NT2/D1 (cell line): ENCODE measurements around the gene ATP11B.
"Not testable (repeated sequence)": the region's sequence is repeated elsewhere in the genome, so short reads cannot be mapped to it uniquely, and the experiment has no call there.

ENCODE experiments used
- DNase-seq: peaks from one replicate; pipeline ENCODE4 v3.0.0-alpha.2; 2011; ENCODE audit warnings: low read depth, low spot score
- H3K27me3 ChIP-seq: 2 replicates; pipeline ENCODE4 v1.6.0; 2011; ENCODE audit warnings: mild to moderate bottlenecking; ENCODE audit not compliant: insufficient read length, insufficient read depth
- H3K36me3 ChIP-seq: 2 replicates; pipeline ENCODE4 v1.6.1; 2011; ENCODE audit warnings: mild to moderate bottlenecking, low read length, mixed read lengths; ENCODE audit not compliant: insufficient read depth, insufficient read length
- H3K4me1 ChIP-seq: 2 replicates; pipeline ENCODE4 v1.5.1; 2011; ENCODE audit not compliant: insufficient read depth, insufficient read length
- H3K4me3 ChIP-seq: 2 replicates; pipeline ENCODE4 v1.5.1; 2011; ENCODE audit warnings: low read depth; ENCODE audit not compliant: insufficient read length
- H3K9ac ChIP-seq: 2 replicates; pipeline ENCODE4 v1.6.0; 2011; ENCODE audit warnings: low read depth; ENCODE audit not compliant: insufficient read length
- H3K9me3 ChIP-seq: 2 replicates; pipeline ENCODE4 v1.5.1; 2011; ENCODE audit warnings: mild to moderate bottlenecking, low read length; ENCODE audit not compliant: insufficient read depth
- SUZ12 ChIP-seq: IDR thresholded peaks from 2 replicates; pipeline ENCODE4 v1.6.1; 2011; ENCODE audit not compliant: insufficient read length, insufficient read depth; ENCODE audit errors: extremely low read depth
- YY1 ChIP-seq: IDR thresholded peaks from 2 replicates; pipeline ENCODE4 v1.6.1; 2011; ENCODE audit not compliant: insufficient read length, insufficient read depth
- ZNF274 ChIP-seq: IDR thresholded peaks from 2 replicates; pipeline ENCODE4 v1.6.1; 2011; ENCODE audit warnings: mild to moderate bottlenecking, low read depth, low read length

The ATP11B gene

DNA sequence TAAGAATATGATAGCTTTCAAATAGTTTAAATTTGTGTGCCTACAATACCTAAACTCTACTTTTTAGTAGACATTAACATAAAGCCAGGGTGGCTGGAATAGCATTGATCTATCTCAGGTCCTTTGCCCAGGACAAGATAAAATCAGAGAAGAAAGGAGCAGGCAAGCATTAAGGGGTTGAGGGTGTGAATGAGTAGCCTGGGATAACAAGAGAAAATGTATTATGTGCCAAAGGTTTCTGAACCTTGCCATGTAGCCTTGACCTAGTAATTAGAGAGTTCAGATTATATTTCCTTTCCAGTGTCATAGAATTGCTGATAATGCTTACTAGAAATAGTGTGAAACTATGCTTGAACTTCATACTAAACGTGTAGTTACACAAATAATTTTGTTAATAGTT is 22.9 kb downstream of the ATP11B start:
- Histone ChIP-seq H3K9ac (no peak overlapping the region), H3K9me3 (no peaks in the 10 kb centered on the region), H3K4me3 (no peak overlapping the region), H3K4me1 (no peaks in the 10 kb centered on the region), H3K27me3 (no peaks in the 10 kb centered on the region), H3K36me3 (no peaks in the 10 kb centered on the region)
- no peak for TF ChIP-seq ZNF274
- no peak for TF ChIP-seq YY1
- TF ChIP-seq SUZ12 = no peak
- DNase-seq = no peak

DNA sequence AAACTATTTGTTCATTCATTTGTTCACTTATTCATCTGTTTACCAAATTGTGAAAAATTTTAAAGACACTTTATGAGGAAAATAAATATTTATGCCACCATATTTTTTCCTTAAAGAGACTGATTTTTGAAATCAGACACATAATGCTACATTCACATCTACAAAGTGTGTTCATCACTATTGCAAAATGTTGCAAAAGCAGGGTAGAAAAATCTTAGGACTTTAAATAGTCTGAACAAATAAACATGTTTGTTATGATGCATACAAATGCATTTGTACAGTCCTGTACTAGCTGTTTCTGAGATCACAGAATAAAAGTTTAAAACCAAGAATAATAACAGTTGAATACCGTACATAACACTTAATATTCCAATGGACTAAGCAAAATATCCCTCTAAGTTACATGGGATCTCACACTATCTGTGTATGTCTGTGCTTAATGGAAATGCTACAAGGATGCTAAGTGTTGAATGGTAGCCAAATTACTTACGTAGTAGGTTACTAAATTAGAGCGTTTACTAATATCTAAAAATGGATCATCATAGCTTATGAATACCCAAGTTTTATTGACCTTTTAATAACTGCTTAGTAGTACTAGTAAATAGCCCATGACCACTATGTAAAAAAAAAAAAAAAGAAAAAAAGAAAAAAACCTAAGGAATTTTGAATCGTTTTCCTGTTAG is 25.1 kb downstream of the ATP11B start:
- TF ChIP-seq SUZ12 = no peak
- TF ChIP-seq ZNF274 = no peak
- no peak for TF ChIP-seq YY1
- Histone ChIP-seq H3K36me3 (no peaks in the 10 kb centered on the region), H3K9ac (no peak overlapping the region), H3K9me3 (no peaks in the 10 kb centered on the region), H3K27me3 (no peaks in the 10 kb centered on the region), H3K4me1 (no peaks in the 10 kb centered on the region), H3K4me3 (no peak overlapping the region)
- no peak for DNase-seq

GRCh38 chr3:182821221-182821981 is 28.1 kb downstream of the ATP11B start:
- Histone ChIP-seq H3K36me3 (no peaks in the 10 kb centered on the region), H3K27me3 (no peaks in the 10 kb centered on the region), H3K9ac (no peak overlapping the region), H3K9me3 (no peaks in the 10 kb centered on the region), H3K4me1 (no peaks in the 10 kb centered on the region), H3K4me3 (no peak overlapping the region)
- no peak for DNase-seq
- TF ChIP-seq YY1 = no peak
- no peak for TF ChIP-seq SUZ12
- no peak for TF ChIP-seq ZNF274

- H3K27me3 ChIP-seq, DNase-seq, H3K9me3 ChIP-seq, H3K4me1 ChIP-seq, H3K4me3 ChIP-seq, H3K36me3 ChIP-seq, H3K9ac ChIP-seq: not testable (repeated sequence)
Observed at GRCh38 chr3:182822260-182822659, 29.0 kb downstream of the ATP11B start.

DNA sequence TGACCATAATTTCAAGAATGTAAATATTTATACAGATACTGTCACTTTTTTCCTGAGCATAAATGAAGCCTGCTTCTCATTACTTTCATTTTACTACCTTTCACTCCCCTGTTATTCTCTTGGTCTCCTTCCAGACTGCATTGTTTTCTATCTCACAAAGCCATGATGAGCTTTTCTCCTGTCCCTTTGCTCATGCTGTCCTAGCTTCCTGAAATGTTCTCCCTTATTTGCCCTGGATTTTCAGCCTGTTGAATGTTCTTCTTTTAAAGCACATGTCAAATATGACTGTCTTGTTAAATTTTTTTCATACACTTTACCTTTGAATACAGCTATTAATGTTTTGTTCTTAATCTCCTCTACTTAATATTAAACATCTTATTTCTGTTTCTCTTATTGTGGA is 31.7 kb downstream of the ATP11B start:
- TF ChIP-seq YY1 = no peak
- TF ChIP-seq SUZ12 = no peak
- no peak for TF ChIP-seq ZNF274
- Histone ChIP-seq H3K4me1 (no peaks in the 10 kb centered on the region), H3K4me3 (no peak overlapping the region), H3K9me3 (no peaks in the 10 kb centered on the region), H3K36me3 (no peaks in the 10 kb centered on the region), H3K9ac (no peak overlapping the region), H3K27me3 (no peaks in the 10 kb centered on the region)
- DNase-seq = no peak

- no peak overlapping the region for H3K9ac ChIP-seq
- no peak for DNase-seq
- no peaks in the 10 kb centered on the region for H3K9me3 ChIP-seq
- H3K27me3 ChIP-seq = no peaks in the 10 kb centered on the region
- H3K36me3 ChIP-seq = peaks cover 6% of the 10 kb centered on the region
- no peaks in the 10 kb centered on the region for H3K4me1 ChIP-seq
- TF ChIP-seq SUZ12 (no peak), YY1 (no peak), ZNF274 (no peak)
- H3K4me3 ChIP-seq = no peak overlapping the region
Observed at GRCh38 chr3:182829761-182830405, 36.6 kb downstream of the ATP11B start.

DNA sequence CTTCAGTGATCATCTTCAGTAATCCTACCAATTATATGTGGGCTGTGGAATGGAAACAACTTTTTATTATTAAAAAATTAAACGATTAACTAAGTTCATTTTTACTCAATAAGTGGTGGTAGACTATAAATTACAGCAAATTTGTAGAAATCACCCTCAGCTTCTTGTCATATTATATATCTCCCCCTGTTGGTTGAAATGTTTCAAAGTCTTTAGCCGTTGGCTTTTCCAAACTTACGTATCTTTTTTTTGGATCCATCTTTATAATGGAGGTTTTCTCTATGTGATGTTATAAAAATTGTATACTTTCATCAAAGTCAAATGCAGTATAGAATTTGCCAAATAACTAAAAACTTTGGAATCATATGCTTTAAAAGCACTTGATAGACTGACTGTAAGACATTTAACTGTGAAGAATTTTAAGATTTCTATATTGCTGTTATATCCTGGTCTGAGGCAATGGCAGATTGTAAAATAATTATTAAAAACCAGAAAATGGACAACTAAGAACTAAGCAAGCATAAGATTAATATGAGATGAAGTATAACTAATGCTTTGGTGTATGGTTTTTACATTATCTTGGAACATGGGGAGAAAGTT is 44.7 kb downstream of the ATP11B start:
- Histone ChIP-seq H3K4me1 (no peaks in the 10 kb centered on the region), H3K9me3 (no peaks in the 10 kb centered on the region), H3K4me3 (no peak overlapping the region), H3K9ac (no peak overlapping the region), H3K36me3 (peaks cover 21% of the 10 kb centered on the region), H3K27me3 (no peaks in the 10 kb centered on the region)
- no peak for TF ChIP-seq YY1
- TF ChIP-seq ZNF274 = no peak
- DNase-seq = no peak
